ENCODE results near the gene ITGB4. TPM values are rescaled to one million over a fixed set of nuclear protein-coding genes. Genes with fewer than 3 reads are reported as not detected.

Gene ITGB4
- total RNA-seq, 2 donors from 2014 or later = 3.4 to 5.1 TPM

GRCh38 chr17:75692976-75693375, 28.3 kb upstream of the ITGB4 start:
- peaks cover 32% of the 10 kb centered on the region for H3K4me1 Mint-ChIP-seq
- Histone ChIP-seq H3K36me3 (ENCODE audit: control insufficient read depth, insufficient read depth, low read length) (peaks cover 58% of the 10 kb centered on the region), H3K4me3 (ENCODE audit: low read length) (no peak overlapping the region), H3K27ac (ENCODE audit: low read depth, low read length) (peak overlapping the region; percentile 25), H3K9me3 (ENCODE audit: control insufficient read depth, low read length) (no peaks in the 10 kb centered on the region), H3K4me1 (ENCODE audit: control insufficient read depth, insufficient read depth, low read length) (peaks cover 8% of the 10 kb centered on the region), H3K9ac (ENCODE audit: extremely low read depth, low read length, poor library complexity, severe bottlenecking) (no peak overlapping the region), H3K27me3 (ENCODE audit: control insufficient read depth, insufficient read depth, low read length, poor library complexity, severe bottlenecking) (no peaks in the 10 kb centered on the region)
- H3K4me3 Mint-ChIP-seq = no peak overlapping the region
- no peaks in the 10 kb centered on the region for H3K27me3 Mint-ChIP-seq (ENCODE audit: insufficient read depth)
- H3K36me3 Mint-ChIP-seq (ENCODE audit: low read depth) = peaks cover 49% of the 10 kb centered on the region
- no peak for TF ChIP-seq CTCF (conservative IDR thresholded peaks at IDR 0.05)
- no peak for DNase-seq
- 87 to 90% methylated on average over 7 to 13 of the region's 13 CpGs for WGBS, 2 experiments (ENCODE audit: insufficient coverage in 1 of 2, insufficient read length in 1 of 2)
- peak overlapping the region; percentile 58 for H3K27ac Mint-ChIP-seq
- no peaks in the 10 kb centered on the region for H3K9me3 Mint-ChIP-seq

- peaks cover 67% of the 10 kb centered on the region for H3K36me3 ChIP-seq (ENCODE audit: control insufficient read depth, insufficient read depth, low read length)
- no peak overlapping the region for H3K4me3 ChIP-seq (ENCODE audit: low read length)
- H3K9ac ChIP-seq (ENCODE audit: extremely low read depth, low read length, poor library complexity, severe bottlenecking) = no peak overlapping the region
- Mint-ChIP-seq H3K27ac (peak overlapping the region; percentile 85), H3K4me1 (peaks cover 30% of the 10 kb centered on the region), H3K4me3 (no peak overlapping the region), H3K27me3 (ENCODE audit: insufficient read depth) (no peaks in the 10 kb centered on the region), H3K36me3 (ENCODE audit: low read depth) (peaks cover 50% of the 10 kb centered on the region), H3K9me3 (no peaks in the 10 kb centered on the region)
- no peaks in the 10 kb centered on the region for H3K9me3 ChIP-seq (ENCODE audit: control insufficient read depth, low read length)
- TF ChIP-seq CTCF (conservative IDR thresholded peaks at IDR 0.05) = no peak
- WGBS, 2 experiments (ENCODE audit: insufficient coverage in 1 of 2, insufficient read length in 1 of 2) = 51 to 56% methylated on average over 12 to 19 of the region's 19 CpGs
- peaks cover 8% of the 10 kb centered on the region for H3K4me1 ChIP-seq (ENCODE audit: control insufficient read depth, insufficient read depth, low read length)
- peak overlapping the region; percentile 25 for H3K27ac ChIP-seq (ENCODE audit: low read depth, low read length)
- no peaks in the 10 kb centered on the region for H3K27me3 ChIP-seq (ENCODE audit: control insufficient read depth, insufficient read depth, low read length, poor library complexity, severe bottlenecking)
- DNase-seq = peak; percentile 92
Measured at GRCh38 chr17:75693500-75694481, 27.5 kb upstream of the ITGB4 start.

- H3K4me3 Mint-ChIP-seq = no peak overlapping the region
- Histone ChIP-seq H3K4me3 (ENCODE audit: low read length) (no peak overlapping the region), H3K9ac (ENCODE audit: extremely low read depth, low read length, poor library complexity, severe bottlenecking) (no peak overlapping the region), H3K36me3 (ENCODE audit: control insufficient read depth, insufficient read depth, low read length) (peaks cover 72% of the 10 kb centered on the region), H3K27ac (ENCODE audit: low read depth, low read length) (peak overlapping the region; percentile 25), H3K9me3 (ENCODE audit: control insufficient read depth, low read length) (no peaks in the 10 kb centered on the region), H3K4me1 (ENCODE audit: control insufficient read depth, insufficient read depth, low read length) (peaks cover 8% of the 10 kb centered on the region), H3K27me3 (ENCODE audit: control insufficient read depth, insufficient read depth, low read length, poor library complexity, severe bottlenecking) (no peaks in the 10 kb centered on the region)
- no peaks in the 10 kb centered on the region for H3K9me3 Mint-ChIP-seq
- 77 to 84% methylated on average over 5 to 14 of the region's 14 CpGs for WGBS, 2 experiments (ENCODE audit: insufficient coverage in 1 of 2, insufficient read length in 1 of 2)
- no peaks in the 10 kb centered on the region for H3K27me3 Mint-ChIP-seq (ENCODE audit: insufficient read depth)
- H3K4me1 Mint-ChIP-seq = peaks cover 30% of the 10 kb centered on the region
- no peak for DNase-seq
- peak; percentile 43 for TF ChIP-seq CTCF (conservative IDR thresholded peaks at IDR 0.05)
- H3K27ac Mint-ChIP-seq = peak overlapping the region; percentile 85
- peaks cover 53% of the 10 kb centered on the region for H3K36me3 Mint-ChIP-seq (ENCODE audit: low read depth)
Measured at GRCh38 chr17:75694536-75694935, 26.7 kb upstream of the ITGB4 start.
